K562 (cell line): ENCODE measurements around the gene STMP1. TPM values are rescaled to one million over a fixed set of nuclear protein-coding genes. Genes with fewer than 3 reads are reported as not detected.

Experiments used
- BRCA1 ChIP-seq, 2 experiments: fragments of 450-650 bp in 1 of 2; sonication (generic) in 1 of 2; formaldehyde crosslinking in 1 of 2; IDR thresholded peaks; 2 replicates each; pipeline versions ENCODE4 v1.5.0 to v1.6.1; 2017 to 2020; ENCODE audit warnings: mild to moderate bottlenecking in 1 of 2, missing genetic modification reagents in 1 of 2
- CHD2 ChIP-seq: IDR thresholded peaks from 2 replicates; pipeline ENCODE4 v1.6.1; 2011; ENCODE audit warnings: low read depth, low read length
- HEY1 ChIP-seq: fragments of 250-450 bp; sonication (Bioruptor Pico); IDR thresholded peaks from 2 replicates; pipeline ENCODE4 v1.5.0; 2020; ENCODE audit warnings: mild to moderate bottlenecking, moderate library complexity, borderline replicate concordance
- HMG20A ChIP-seq: fragments of 450-650 bp; formaldehyde crosslinking; conservative IDR thresholded peaks from 2 replicates; pipeline ENCODE4 v1.4.0; 2020; ENCODE audit warnings: mild to moderate bottlenecking, mixed read lengths
- MECOM ChIP-seq: fragments of 250-450 bp; sonication (Bioruptor Pico); IDR thresholded peaks from 2 replicates; pipeline ENCODE4 v1.8.0; 2022; ENCODE audit warnings: inconsistent platforms
- MED1 ChIP-seq: sonication (generic); formaldehyde crosslinking; IDR thresholded peaks from 2 replicates; pipeline ENCODE4 v1.8.1; 2023; ENCODE audit warnings: missing genetic modification reagents, borderline replicate concordance
- NELFE ChIP-seq: IDR thresholded peaks from 2 replicates; pipeline ENCODE4 v1.6.1; 2011; ENCODE audit warnings: mild to moderate bottlenecking; ENCODE audit not compliant: insufficient read depth, insufficient read length
- RBBP5 ChIP-seq: fragments of 200-600 bp; sonication (generic); IDR thresholded peaks from 2 replicates; pipeline ENCODE4 v1.6.1; 2012; ENCODE audit warnings: borderline replicate concordance, mild to moderate bottlenecking, low read length, control low read depth, inconsistent platforms; ENCODE audit not compliant: insufficient read depth, poor library complexity, severe bottlenecking
- RBM17 ChIP-seq: fragments of 200-400 bp; formaldehyde crosslinking; IDR thresholded peaks from 2 replicates; pipeline ENCODE4 v1.6.1; 2017; ENCODE audit warnings: low read depth, mild to moderate bottlenecking, low read length, borderline replicate concordance
- RBM34 ChIP-seq: fragments of 200-400 bp; formaldehyde crosslinking; IDR thresholded peaks from 2 replicates; pipeline ENCODE4 v1.6.1; 2018; ENCODE audit warnings: low read length, borderline replicate concordance; ENCODE audit not compliant: insufficient read depth
- SREBF2 ChIP-seq: sonication (generic); formaldehyde crosslinking; IDR thresholded peaks from 2 replicates; pipeline ENCODE4 v1.4.0; 2020; ENCODE audit warnings: mild to moderate bottlenecking, missing genetic modification reagents
- SRSF3 ChIP-seq: fragments of 200-400 bp; formaldehyde crosslinking; IDR thresholded peaks from 2 replicates; pipeline ENCODE4 v1.6.1; 2016; ENCODE audit warnings: mild to moderate bottlenecking, low read length, moderate library complexity; ENCODE audit not compliant: insufficient read depth
- XRCC4 ChIP-seq: IDR thresholded peaks from one replicate; pipeline ENCODE4 v1.6.1; 2011; ENCODE audit not compliant: insufficient read depth, insufficient read length; ENCODE audit errors: extremely low read depth
- ZBTB7A ChIP-seq: IDR thresholded peaks from 2 replicates; pipeline ENCODE4 v1.6.1; 2011; ENCODE audit warnings: low read depth, mild to moderate bottlenecking, low read length, moderate library complexity, borderline replicate concordance; ENCODE audit not compliant: control insufficient read depth
- ZEB2 ChIP-seq: fragments of 450-650 bp; IDR thresholded peaks from 2 replicates; pipeline ENCODE4 v1.6.1; 2016
- ZFPM2 ChIP-seq: fragments of 250-450 bp; sonication (Bioruptor Pico); IDR thresholded peaks from 2 replicates; pipeline ENCODE4 v1.5.1; 2022; ENCODE audit warnings: mild to moderate bottlenecking
- ZNF165 ChIP-seq: fragments of 250-450 bp; sonication (Bioruptor Pico); IDR thresholded peaks from 2 replicates; pipeline ENCODE4 v1.4.0; 2020; ENCODE audit warnings: borderline replicate concordance
- ZNF282 ChIP-seq: sonication (generic); formaldehyde crosslinking; IDR thresholded peaks from 2 replicates; pipeline ENCODE4 v1.8.1; 2023; ENCODE audit warnings: missing genetic modification reagents
- ZNF551 ChIP-seq: fragments of 250-450 bp; sonication (Bioruptor Pico); IDR thresholded peaks from 2 replicates; pipeline ENCODE4 v1.5.0; 2021; ENCODE audit warnings: mild to moderate bottlenecking, moderate library complexity
- ZNF584 ChIP-seq: fragments of 200-800 bp; sonication (Bioruptor generic); IDR thresholded peaks from 2 replicates; pipeline ENCODE4 v1.6.1; 2016; ENCODE audit warnings: low read depth, mild to moderate bottlenecking, missing genetic modification characterization, missing compliant biosample characterization
- ZNF586 ChIP-seq: fragments of 450-650 bp; formaldehyde crosslinking; conservative IDR thresholded peaks from 2 replicates; pipeline ENCODE4 v1.4.0; 2020; ENCODE audit warnings: mild to moderate bottlenecking, moderate library complexity
- ZNF589 ChIP-seq: fragments of 200-800 bp; sonication (Bioruptor generic); IDR thresholded peaks from 2 replicates; pipeline ENCODE4 v1.6.1; 2016; ENCODE audit warnings: low read depth, missing genetic modification characterization, missing compliant biosample characterization
- polyA plus RNA-seq, 8 experiments: library from polyadenylated mRNA; depleted of rRNA in 4 of 8; stranded (reverse) in 5 of 8; unstranded in 3 of 8; fragments of >200 nt; fragmentation: Nextera tagmentation in 2 of 8; fragmentation: Illumina TruSeq in 1 of 8; extraction: Ambion mirVana in 2 of 8; extraction: Trizol in 1 of 8; gene quantifications; 2 replicates each; pipeline versions ENCODE4 v1.2.1 to v1.2.3, GENCODE V29; 2011 to 2014; ENCODE audit warnings: inconsistent platforms in 1 of 8, missing spikeins in 1 of 8
- total RNA-seq, 7 experiments: library from RNA; depleted of rRNA in 6 of 7; stranded (reverse); fragments of >200 nt in 6 of 7; fragmentation: Illumina TruSeq in 2 of 7; extraction: Trizol in 2 of 7; gene quantifications; 2 replicates each; pipeline versions ENCODE4 v1.2.1 to v1.2.3, GENCODE V29; 2011 to 2021; ENCODE audit warnings: low replicate concordance in 1 of 7
- TF ChIP-seq, protein P1 (sequence below), 2 experiments: fragments of 450-650 bp in 1 of 2; IDR thresholded peaks; 2 replicates each; pipeline ENCODE4 v1.6.1; 2011 to 2017; ENCODE audit warnings: low read depth in 2 of 2, antibody characterized with exemption in 1 of 2, borderline replicate concordance in 1 of 2, low read length in 1 of 2, mild to moderate bottlenecking in 1 of 2, mixed read lengths in 1 of 2; ENCODE audit not compliant: control insufficient read depth in 1 of 2
- TF ChIP-seq, protein P2 (sequence below): fragments of 250-450 bp; sonication (Bioruptor Pico); IDR thresholded peaks from 2 replicates; pipeline ENCODE4 v1.5.0; 2020; ENCODE audit warnings: mild to moderate bottlenecking
- TF ChIP-seq, protein P3 (sequence below): fragments of 450-650 bp; conservative IDR thresholded peaks from 2 replicates; pipeline ENCODE4 v1.6.1; 2016; ENCODE audit warnings: missing genetic modification characterization, low read depth, mild to moderate bottlenecking, missing compliant biosample characterization, moderate library complexity

Gene STMP1
- total and polyA plus RNA-seq, 9 of the 15 experiments (the other 6 are each of a cell fraction or from before 2014, with no cell fraction given), result 10.6 to 249 (median 56.8) TPM

DNA sequence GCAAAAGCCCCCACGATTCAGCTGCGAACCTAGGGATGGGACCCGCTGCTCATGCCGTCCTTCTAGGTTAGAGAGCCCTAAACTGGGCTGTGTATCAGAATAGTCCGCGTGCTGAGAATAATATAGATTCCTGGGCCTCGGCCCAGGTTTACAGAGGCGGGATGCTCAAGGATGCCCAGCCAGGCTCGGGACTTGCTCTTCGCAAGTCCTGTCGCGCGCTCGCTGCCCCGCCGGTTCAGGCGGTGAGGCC lies 266 bp upstream of the STMP1 start (continued):
- no peak for TF ChIP-seq ZBTB7A
- no peak for TF ChIP-seq ZNF584
- TF ChIP-seq MECOM (CRISPR knock-in tag), result peak; percentile 78
- TF ChIP-seq RBM17, result no peak
- no peak for TF ChIP-seq NELFE
- TF ChIP-seq, protein P1, sequence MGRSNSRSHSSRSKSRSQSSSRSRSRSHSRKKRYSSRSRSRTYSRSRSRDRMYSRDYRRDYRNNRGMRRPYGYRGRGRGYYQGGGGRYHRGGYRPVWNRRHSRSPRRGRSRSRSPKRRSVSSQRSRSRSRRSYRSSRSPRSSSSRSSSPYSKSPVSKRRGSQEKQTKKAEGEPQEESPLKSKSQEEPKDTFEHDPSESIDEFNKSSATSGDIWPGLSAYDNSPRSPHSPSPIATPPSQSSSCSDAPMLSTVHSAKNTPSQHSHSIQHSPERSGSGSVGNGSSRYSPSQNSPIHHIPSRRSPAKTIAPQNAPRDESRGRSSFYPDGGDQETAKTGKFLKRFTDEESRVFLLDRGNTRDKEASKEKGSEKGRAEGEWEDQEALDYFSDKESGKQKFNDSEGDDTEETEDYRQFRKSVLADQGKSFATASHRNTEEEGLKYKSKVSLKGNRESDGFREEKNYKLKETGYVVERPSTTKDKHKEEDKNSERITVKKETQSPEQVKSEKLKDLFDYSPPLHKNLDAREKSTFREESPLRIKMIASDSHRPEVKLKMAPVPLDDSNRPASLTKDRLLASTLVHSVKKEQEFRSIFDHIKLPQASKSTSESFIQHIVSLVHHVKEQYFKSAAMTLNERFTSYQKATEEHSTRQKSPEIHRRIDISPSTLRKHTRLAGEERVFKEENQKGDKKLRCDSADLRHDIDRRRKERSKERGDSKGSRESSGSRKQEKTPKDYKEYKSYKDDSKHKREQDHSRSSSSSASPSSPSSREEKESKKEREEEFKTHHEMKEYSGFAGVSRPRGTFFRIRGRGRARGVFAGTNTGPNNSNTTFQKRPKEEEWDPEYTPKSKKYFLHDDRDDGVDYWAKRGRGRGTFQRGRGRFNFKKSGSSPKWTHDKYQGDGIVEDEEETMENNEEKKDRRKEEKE (IDR thresholded peaks at IDR 0.05; ENCODE audit: borderline replicate concordance in 1 of 2, control insufficient read depth in 1 of 2, low read depth in 2 of 2, low read length in 1 of 2), result no peak
- no peak for TF ChIP-seq SRSF3
- 0 out of 2 replicates have a peak, but pooled peaks have one; percentile 11 for TF ChIP-seq ZEB2
- TF ChIP-seq ZNF165 (CRISPR knock-in tag), result no peak
- no peak for TF ChIP-seq XRCC4
- TF ChIP-seq SREBF2 (CRISPR knock-in tag), result no peak
- 0 out of 2 replicates have a peak, but pooled peaks have one; percentile 18 for TF ChIP-seq ZFPM2 (CRISPR knock-in tag)
- TF ChIP-seq, protein P2, sequence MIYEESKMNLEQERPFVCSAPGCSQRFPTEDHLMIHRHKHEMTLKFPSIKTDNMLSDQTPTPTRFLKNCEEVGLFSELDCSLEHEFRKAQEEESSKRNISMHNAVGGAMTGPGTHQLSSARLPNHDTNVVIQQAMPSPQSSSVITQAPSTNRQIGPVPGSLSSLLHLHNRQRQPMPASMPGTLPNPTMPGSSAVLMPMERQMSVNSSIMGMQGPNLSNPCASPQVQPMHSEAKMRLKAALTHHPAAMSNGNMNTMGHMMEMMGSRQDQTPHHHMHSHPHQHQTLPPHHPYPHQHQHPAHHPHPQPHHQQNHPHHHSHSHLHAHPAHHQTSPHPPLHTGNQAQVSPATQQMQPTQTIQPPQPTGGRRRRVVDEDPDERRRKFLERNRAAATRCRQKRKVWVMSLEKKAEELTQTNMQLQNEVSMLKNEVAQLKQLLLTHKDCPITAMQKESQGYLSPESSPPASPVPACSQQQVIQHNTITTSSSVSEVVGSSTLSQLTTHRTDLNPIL, result no peak; the same call in 1 of the 2 replicates
- TF ChIP-seq CHD2, result no peak
- no peak for TF ChIP-seq ZNF282
- TF ChIP-seq HEY1, result 0 out of 2 replicates have a peak, but pooled peaks have one; percentile 36
- TF ChIP-seq, protein P3, sequence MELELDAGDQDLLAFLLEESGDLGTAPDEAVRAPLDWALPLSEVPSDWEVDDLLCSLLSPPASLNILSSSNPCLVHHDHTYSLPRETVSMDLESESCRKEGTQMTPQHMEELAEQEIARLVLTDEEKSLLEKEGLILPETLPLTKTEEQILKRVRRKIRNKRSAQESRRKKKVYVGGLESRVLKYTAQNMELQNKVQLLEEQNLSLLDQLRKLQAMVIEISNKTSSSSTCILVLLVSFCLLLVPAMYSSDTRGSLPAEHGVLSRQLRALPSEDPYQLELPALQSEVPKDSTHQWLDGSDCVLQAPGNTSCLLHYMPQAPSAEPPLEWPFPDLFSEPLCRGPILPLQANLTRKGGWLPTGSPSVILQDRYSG, result peak; percentile 41; the same call in 1 of the 2 replicates
- TF ChIP-seq ZNF551 (CRISPR knock-in tag), result 0 out of 2 replicates have a peak, but pooled peaks have one; percentile 31
- TF ChIP-seq ZNF586, result no peak
- peak; percentile 86; the same call in 1 of the 2 replicates for TF ChIP-seq ZNF589
- no peak for TF ChIP-seq MED1 (CRISPR knock-in tag)
- no peak for TF ChIP-seq BRCA1 (IDR thresholded peaks at IDR 0.05)
- no peak for TF ChIP-seq BRCA1 (CRISPR knock-in tag; IDR thresholded peaks at IDR 0.05)
- no peak for TF ChIP-seq RBM34
- TF ChIP-seq RBBP5, result peak; percentile 100
- no peak for TF ChIP-seq HMG20A
